Measurements from ENCODE around the gene IGF2R.

Gene IGF2R

DNA sequence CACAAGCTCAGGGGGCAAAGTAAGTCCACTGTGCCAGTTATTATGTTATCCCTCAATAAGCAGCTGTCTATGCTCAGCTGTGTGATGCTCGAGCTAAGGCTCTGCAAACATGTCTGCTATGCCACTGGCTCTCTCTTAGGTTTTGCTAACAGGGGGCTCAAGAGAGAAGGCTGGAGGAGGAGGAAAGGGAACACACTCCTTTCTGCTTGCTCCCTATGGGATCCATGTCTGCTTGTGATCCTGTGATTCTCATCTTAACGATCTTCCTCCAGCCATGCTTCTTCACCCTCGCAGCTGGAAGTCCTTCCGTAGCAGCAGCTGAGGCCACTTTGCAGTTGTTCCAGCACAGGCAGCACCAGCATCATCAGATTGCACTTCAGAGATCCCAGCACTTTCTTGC, 37.0 kb upstream of the IGF2R start:
- no peak for DNase-seq (ENCODE audit: low spot score)
- TF ChIP-seq, protein P1, sequence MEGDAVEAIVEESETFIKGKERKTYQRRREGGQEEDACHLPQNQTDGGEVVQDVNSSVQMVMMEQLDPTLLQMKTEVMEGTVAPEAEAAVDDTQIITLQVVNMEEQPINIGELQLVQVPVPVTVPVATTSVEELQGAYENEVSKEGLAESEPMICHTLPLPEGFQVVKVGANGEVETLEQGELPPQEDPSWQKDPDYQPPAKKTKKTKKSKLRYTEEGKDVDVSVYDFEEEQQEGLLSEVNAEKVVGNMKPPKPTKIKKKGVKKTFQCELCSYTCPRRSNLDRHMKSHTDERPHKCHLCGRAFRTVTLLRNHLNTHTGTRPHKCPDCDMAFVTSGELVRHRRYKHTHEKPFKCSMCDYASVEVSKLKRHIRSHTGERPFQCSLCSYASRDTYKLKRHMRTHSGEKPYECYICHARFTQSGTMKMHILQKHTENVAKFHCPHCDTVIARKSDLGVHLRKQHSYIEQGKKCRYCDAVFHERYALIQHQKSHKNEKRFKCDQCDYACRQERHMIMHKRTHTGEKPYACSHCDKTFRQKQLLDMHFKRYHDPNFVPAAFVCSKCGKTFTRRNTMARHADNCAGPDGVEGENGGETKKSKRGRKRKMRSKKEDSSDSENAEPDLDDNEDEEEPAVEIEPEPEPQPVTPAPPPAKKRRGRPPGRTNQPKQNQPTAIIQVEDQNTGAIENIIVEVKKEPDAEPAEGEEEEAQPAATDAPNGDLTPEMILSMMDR (IDR thresholded peaks at IDR 0.05; ENCODE audit: extremely low read depth, missing control alignments), result no peak

DNA sequence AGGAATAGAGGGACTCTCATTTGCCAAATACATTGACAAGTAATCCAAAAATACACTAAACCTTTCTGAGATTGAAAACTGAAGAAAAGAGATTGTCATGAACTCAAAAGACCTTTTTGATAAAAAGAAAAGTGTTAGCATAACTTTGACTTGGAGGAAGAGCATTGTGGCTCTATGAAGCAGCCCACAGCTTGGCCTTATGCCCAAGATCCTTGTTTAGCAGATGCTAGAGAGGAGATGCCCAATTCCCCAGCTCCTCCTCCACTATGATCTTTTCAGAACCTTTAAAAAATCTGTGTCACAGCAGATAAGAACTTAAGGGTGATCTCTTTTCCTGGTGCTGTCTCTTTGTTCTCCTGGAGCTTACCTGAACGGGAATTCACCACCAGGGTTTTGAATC, 35.8 kb upstream of the IGF2R start:
- DNase-seq (ENCODE audit: low spot score), result no peak
- TF ChIP-seq, protein P1 (IDR thresholded peaks at IDR 0.05; ENCODE audit: extremely low read depth, missing control alignments), result no peak

DNA sequence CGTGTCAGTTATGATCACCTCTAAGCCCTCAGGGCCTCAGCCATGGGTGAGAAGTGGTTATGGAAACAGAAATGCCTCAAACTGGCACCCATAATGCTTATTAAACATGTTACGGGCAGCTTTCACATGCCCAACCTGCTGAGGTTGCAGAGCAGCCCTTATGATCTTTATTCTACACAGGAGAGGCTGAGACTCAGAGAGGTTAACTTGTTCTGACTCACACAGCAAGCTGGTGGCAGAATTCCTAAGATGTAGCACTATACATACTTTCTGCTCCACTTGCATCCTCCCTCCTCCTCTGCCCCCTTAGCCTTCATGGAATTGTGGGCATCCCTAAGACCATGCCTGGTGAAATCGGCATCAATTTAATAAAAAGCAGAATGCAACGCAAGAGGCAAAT, 34.7 kb upstream of the IGF2R start:
- DNase-seq (ENCODE audit: low spot score), result no peak
- TF ChIP-seq, protein P1 (IDR thresholded peaks at IDR 0.05; ENCODE audit: extremely low read depth, missing control alignments), result no peak

DNA sequence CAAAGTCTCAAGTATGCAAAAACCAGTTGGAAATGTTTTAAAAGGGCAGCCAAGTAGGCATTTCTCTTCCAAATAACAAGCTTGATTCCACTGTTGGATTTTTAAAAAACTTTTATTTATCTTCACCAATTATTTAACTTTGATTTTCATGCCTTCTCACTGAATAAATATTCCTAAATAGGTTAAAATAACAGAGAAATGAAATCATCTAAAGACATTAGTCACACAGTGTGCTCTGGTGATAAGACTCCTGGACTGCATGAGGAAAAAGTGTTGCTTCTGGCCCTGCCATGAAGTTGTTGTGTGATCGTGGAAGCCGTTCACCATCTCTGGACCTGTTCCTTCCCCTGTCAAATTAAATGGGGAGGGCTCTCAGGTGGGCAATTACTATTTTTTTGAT, 33.8 kb upstream of the IGF2R start:
- TF ChIP-seq, protein P1 (IDR thresholded peaks at IDR 0.05; ENCODE audit: extremely low read depth, missing control alignments), result no peak
- DNase-seq (ENCODE audit: low spot score), result no peak

DNA sequence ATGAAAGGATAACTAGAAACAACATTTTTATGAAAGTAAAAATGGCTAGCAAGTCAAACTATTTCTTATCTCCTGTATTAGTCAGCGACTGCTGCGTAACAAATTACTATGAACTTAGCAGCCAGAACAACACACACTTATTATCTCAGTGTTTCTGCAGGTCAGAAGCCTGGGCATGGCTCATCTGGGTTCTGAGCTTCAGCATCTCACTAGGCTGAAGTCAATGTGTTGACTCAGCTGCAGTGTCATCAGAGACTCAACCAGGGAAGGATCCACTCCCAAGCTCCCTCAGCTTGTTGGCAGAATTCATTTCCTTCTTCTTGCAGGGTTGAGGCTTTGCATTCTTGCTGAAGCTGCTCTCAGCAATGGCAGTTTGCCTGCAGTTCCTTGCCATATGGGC, 33.2 kb upstream of the IGF2R start:
- DNase-seq (ENCODE audit: low spot score), result no peak
- TF ChIP-seq, protein P1 (IDR thresholded peaks at IDR 0.05; ENCODE audit: extremely low read depth, missing control alignments), result no peak

DNA sequence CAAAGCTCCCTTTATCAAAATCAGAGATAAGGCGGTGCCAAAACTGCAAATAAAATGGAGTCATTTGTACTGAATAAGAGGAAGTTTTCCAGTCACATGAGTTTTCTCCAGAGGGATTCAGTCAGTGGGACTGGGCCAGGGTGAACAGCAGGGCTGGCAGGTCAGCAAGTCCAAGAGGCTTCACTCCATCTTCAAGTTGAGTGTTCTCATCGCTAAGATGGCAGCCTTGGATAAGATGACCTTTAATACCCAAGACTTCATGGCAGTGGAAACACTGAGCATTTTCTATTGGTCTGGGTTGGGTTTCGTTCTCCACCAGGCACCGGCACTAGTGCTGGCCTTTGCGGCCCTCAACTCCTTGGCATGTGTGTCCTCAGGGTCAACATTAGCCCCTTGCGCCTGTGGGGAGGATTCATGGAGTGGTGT, 29.3 kb upstream of the IGF2R start:
- no peak for DNase-seq (ENCODE audit: low spot score)
- TF ChIP-seq, protein P1 (IDR thresholded peaks at IDR 0.05; ENCODE audit: extremely low read depth, missing control alignments), result no peak

- peak; percentile 39 for DNase-seq (ENCODE audit: low spot score)
- TF ChIP-seq, protein P1 (IDR thresholded peaks at IDR 0.05; ENCODE audit: extremely low read depth, missing control alignments), result peak; percentile 61
Observed at GRCh38 chr6:159941286-159942113, 27.4 kb upstream of the IGF2R start.
